GM21723 (cell line): ENCODE data around the gene CCDC183.
"Not testable (repeated sequence)": the region's sequence is repeated elsewhere in the genome, so short reads cannot be mapped to it uniquely, and the experiment has no call there.

Experiments
- ATAC-seq: cut with Tn5 transposase; IDR thresholded peaks from one replicate; pipeline ENCODE4 v1.9.1; 2021; ENCODE audit warnings: mild to moderate bottlenecking, moderate library complexity; ENCODE audit not compliant: unreplicated experiment

The CCDC183 gene

GRCh38 chr9:136760424-136760823 lies 35.7 kb upstream of the CCDC183 start:
- no peak for ATAC-seq

DNA sequence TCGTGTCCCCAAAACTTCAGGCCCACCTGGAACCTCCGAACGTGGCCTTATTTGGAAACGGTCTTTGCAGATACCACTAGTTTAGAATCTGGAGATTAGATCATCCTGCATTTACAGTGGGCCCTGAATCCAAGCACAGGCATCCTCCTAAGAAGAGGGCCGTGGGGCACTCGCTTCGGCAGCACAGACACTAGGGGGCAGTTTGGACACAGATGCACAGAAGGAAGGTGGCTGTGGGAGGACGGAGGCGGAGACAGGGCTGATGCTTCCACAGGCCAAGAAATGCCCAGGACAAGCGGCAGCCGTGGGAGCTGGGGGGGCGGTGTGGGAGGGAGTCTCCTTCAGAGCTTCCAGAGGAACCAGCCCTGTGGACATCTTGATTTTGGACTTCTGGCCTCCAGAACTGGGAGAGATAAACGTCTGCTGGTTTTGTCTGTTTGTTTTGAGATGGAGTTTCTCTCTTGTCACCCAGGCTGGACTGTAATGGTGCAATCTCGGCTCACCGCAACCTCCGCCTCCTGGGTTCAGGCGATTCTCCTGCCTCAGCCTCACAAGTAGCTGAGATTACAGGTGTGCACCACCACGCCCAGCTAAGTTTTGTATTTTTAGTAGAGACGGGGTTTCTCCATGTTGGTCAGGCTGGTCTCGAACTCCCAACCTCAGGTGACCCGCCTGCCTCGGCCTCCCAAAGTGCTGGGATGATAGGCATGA lies 35.1 kb upstream of the CCDC183 start:
- ATAC-seq = not testable (repeated sequence)

GRCh38 chr9:136761545-136761981 lies 34.6 kb upstream of the CCDC183 start:
- ATAC-seq = no peak

GRCh38 chr9:136762221-136762691 lies 33.9 kb upstream of the CCDC183 start:
- ATAC-seq = no peak

- ATAC-seq = no peak
Observed at GRCh38 chr9:136762915-136763648, 33.1 kb upstream of the CCDC183 start.

- ATAC-seq = no peak
Observed at GRCh38 chr9:136763649-136764035, 32.5 kb upstream of the CCDC183 start.

DNA sequence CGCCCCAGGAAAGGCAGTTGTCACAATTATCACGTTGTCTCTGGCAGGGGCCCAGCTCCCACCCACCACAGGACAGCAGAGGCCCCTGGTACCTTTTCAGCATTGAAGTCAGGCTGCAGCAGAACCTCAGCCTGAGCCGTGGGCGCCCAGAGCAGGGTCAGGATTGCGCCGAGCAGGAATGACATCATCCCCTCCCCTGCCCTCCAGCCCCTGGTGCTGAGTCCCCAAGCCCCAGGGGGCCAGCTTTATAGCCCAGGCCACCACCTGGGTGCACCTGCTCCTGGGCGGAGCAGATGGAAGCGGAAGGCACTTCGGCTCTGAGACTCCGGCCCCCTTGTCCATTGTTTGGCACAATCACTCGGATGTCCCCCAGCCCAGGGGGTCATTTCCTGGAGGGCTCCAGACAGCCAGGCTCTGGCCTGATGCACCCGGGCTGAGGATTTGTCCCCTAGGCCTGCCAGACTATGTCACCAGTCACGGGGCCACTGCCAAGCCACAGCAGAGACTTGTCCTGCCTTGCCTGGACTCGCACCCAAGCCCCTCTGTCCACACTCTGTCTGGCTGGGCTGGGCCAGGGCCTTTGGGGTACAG lies 31.7 kb upstream of the CCDC183 start, which contains the start of gene LCN15:
TSS of gene LCN15 (minus strand) at position 218 of the 591 bp plus-strand sequence. CDS start at position 188, 30 bp downstream.
- no peak for ATAC-seq

DNA sequence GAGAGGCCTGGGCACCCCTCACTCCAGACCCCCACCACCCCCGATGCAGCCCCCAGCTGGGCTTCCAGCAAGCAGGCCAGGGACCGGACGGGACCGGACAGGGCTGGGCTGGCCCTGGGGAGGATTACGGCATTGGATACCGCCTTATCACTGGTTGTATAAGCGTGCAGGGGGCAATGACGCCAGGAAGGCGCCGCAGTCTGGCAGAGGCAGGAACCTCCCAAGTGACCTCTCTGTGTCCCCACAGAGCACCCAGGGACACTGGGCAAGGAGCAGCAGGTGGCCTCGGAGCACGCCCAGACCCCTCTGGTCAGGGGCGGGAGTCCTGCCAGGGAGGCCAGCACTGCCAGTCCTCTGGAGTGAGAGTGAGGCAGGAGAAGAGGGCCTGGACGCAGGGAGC lies 31.1 kb upstream of the CCDC183 start:
- ATAC-seq = no peak

DNA sequence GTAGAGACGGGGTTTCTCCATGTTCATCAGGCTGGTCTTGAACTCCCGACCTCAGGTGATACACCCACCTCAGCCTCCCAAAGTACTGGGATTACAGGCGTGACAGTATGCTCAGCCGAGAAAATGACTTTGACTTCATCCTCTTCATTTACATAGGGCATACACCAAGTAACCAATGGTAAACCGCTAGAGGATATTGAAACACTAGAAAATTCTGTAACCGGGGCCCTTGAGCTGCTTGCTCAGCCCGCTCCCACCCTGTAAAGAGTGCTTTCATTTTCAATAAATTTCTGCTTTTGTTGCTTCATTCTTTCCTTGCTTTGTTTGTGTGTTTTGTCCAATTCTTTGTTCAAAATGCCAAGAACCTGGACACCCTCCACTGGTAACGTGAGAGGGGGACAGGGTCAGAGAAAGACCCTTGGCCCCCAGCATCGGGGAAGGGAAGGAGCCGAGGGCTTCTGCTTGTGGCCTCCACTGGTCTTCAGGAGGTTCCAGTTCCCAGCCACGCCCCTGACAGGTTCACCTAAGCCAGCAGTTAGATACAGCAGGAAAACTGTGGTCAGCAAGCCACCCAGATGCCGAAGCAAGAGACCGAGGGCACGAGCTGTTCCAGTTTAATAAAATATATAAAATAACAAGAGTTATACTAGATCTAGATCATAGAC lies 30.3 kb upstream of the CCDC183 start:
- ATAC-seq = peak; percentile 65

GRCh38 chr9:136766410-136767120 lies 29.6 kb upstream of the CCDC183 start:
- not testable (repeated sequence) for ATAC-seq

GRCh38 chr9:136769710-136770191 lies 26.4 kb upstream of the CCDC183 start:
- ATAC-seq = no peak

DNA sequence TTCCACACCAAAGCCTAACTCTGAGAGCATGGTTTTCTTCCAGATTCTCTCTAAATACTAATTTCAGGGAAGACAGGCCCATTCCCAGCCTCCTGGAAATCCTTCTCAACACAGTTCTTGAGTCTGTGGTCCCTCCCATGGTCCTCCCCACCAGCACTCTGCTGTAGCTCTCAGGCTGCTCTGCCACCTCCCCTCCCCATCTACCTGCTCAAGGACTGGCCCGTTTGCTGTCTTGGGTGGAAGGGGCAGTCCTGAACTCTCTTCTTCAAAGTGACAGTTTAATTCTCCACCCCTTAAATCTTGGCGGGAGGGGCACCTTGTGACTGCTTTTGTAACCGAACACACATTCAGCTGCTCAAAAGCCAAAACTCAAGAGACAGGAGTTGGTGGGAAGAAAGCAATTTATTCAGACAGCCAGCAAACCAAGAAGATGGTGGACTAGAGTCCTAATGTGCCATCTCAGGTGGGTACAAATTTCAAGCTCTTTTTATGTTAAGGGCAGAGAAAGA lies 24.2 kb upstream of the CCDC183 start:
- ATAC-seq = no peak

DNA sequence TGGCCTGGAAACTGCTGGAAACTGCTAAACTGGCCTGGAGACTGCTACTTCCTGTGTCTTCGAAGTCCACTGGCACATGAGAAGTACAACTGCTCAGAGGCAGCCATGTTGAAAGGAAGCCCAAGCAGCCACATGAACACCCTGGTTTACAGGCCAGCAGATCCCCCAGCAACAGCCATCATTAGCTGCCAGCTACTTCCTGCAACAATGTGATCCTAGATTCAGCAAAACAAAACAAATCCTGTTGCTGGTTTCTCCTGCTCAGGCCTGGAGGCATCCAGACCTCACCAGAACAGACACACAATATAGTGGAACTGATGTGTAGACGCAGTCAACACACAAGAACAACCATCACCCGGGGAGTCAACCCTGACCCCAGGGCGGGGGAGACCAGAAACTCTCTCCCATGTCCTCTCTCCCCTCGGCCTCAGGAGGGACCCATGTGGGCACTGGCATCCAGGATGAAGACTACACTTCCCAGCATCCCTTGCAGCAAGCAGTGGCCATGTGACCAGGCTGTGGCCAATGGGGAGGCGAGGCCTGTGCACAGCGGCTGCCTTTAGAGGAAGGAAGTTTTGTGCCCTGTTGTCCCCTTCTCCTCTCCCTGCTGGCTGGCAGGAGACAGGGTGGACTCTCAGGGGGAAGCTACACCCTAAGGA lies 22.6 kb upstream of the CCDC183 start:
- no peak for ATAC-seq

DNA sequence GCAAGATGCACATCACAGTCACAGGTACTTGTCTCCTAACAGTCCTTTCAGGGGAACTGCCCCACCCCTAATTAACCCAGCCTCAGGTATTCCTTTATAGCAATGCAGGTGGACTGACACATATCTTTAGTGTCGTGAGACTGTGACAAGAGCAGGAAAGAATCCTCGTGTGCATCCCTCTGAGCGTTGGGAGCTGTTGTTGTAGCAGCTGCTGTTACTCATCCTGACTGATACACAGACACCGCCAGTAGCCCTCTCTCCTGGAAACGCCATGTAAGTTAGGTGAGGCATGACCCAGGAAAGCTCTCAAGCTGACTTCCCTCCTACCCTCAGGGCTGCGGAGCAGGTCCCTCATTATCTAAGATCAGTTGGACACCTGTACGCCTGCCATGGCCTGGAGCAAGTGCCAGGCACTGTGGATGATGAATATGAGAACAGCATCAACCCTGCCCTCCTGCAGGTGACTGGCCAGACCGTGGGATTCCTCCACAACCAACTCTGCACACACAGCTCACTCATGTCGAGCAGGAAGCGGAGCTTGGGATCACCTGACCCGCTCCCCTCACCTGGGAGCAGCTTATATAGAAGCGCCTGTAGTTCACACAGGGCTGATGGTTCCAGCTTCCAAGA lies 21.6 kb upstream of the CCDC183 start:
- no peak for ATAC-seq

DNA sequence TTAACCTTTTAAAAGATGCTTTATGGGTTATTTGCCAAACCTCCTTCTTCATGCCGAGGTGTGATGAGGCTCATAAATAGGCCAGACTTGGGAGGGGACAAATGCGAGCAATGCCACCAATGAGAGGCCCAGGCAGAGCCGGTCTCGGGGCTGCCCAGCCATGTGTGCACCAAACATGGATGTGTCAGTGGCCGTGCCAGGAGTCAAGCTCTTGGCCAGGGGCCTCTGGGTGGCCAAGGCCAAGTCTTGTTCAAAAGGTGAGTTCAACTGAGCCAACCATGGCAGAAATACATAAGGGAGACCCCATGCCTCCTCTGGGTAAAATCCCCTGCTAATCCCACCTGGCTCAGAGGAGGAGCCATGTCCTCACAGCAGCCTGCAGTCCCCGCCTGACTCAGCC lies 20.9 kb upstream of the CCDC183 start:
- no peak for ATAC-seq

GRCh38 chr9:136776947-136777346 lies 19.2 kb upstream of the CCDC183 start:
- ATAC-seq = no peak

DNA sequence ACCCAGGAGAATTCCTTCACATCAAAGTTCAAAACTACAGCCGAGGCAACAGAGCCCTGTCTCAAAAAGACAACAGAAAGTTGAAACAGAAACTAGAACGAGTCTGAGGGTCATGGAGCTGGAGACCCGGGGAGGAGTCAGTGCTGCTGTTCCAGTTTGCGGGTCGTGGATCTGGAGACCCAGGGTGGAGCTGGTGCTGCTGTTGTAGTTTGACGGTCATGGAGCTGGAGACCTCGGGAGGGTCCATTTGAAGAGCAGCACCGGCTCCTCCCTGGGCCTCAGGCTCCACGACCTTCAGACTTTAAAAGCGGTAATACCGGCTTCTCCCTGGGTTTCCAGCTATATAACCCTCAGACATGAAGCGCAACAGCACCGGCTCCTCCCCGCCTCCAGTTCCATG lies 18.8 kb upstream of the CCDC183 start:
- ATAC-seq = no peak

- ATAC-seq = no peak
Observed at GRCh38 chr9:136779808-136780207, 16.3 kb upstream of the CCDC183 start.

DNA sequence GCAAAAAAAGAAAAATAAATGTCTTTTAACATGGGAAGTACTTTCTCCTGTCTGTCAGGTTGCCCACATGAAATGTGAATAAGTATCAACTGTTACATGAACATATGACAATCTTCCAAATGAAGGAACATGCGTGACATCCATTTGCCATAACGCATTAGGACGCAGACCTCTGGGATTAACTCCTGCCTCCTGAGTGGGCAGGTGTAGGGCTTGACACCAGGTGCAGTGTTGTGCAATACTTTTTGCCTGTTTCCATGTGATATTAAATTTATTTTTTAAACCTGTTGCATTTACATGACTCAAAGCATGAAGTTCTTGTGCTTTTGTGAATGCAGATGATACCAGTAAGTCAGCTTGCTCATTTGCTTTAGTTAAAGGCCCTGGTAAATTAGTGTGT lies 13.7 kb upstream of the CCDC183 start:
- ATAC-seq = no peak
